HL-60 (cell line): ENCODE measurements around the gene DCHS2.

Source experiments
- CTCF ChIP-seq: IDR thresholded peaks from one replicate; pipeline ENCODE4 v1.5.1; 2011; ENCODE audit warnings: low read length, control low read depth, inconsistent platforms; ENCODE audit not compliant: insufficient read depth
- POLR2AphosphoS5 ChIP-seq: IDR thresholded peaks from 2 replicates; pipeline ENCODE4 v1.6.1; 2012; ENCODE audit warnings: low read depth
- REST ChIP-seq: IDR thresholded peaks from 2 replicates; pipeline ENCODE4 v1.6.1; 2012; ENCODE audit warnings: low read depth; ENCODE audit not compliant: insufficient replicate concordance

GRCh38 chr4:154328030-154328429 is 163.6 kb downstream of the DCHS2 start:
- TF ChIP-seq CTCF (no peak), REST (no peak), POLR2AphosphoS5 (no peak)
